ENCODE measurements around the gene TUT4. TPM values are rescaled to one million over a fixed set of nuclear protein-coding genes. Genes with fewer than 3 reads are reported as not detected.

The TUT4 gene
- total and polyA plus RNA-seq, 7 donors: 13.3 to 70.5 (median 50.3) TPM

- Histone ChIP-seq H3K4me3 (peak overlapping the region; percentile 91), H3K36me3 (ENCODE audit: insufficient read depth in 1 of 2, low read depth in 1 of 2) (no peaks in the 10 kb centered on the region), H3K9me3 (no peaks in the 10 kb centered on the region), H3K27ac (peak overlapping the region; percentile 92), H3K4me1 (peaks cover 42% of the 10 kb centered on the region), H3K27me3 (ENCODE audit: insufficient read depth in 3 of 3, low read length in 2 of 3) (no peaks in the 10 kb centered on the region)
- ATAC-seq (peak; percentile 55 to 79 (median 72)), DNase-seq (peak; percentile 30 to 65)
- WGBS, 3 donors: 0% methylated on average over 14 of the region's 14 CpGs
- intact Hi-C loops (cut with DNase I): loop anchor here (2.0 to 10.0 kb wide), 4 partner anchors 50 to 125 kb away; partner anchors contain the start of gene GPX7 (in 2 of the 2)
- TF ChIP-seq, protein P1, sequence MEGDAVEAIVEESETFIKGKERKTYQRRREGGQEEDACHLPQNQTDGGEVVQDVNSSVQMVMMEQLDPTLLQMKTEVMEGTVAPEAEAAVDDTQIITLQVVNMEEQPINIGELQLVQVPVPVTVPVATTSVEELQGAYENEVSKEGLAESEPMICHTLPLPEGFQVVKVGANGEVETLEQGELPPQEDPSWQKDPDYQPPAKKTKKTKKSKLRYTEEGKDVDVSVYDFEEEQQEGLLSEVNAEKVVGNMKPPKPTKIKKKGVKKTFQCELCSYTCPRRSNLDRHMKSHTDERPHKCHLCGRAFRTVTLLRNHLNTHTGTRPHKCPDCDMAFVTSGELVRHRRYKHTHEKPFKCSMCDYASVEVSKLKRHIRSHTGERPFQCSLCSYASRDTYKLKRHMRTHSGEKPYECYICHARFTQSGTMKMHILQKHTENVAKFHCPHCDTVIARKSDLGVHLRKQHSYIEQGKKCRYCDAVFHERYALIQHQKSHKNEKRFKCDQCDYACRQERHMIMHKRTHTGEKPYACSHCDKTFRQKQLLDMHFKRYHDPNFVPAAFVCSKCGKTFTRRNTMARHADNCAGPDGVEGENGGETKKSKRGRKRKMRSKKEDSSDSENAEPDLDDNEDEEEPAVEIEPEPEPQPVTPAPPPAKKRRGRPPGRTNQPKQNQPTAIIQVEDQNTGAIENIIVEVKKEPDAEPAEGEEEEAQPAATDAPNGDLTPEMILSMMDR (IDR thresholded peaks at IDR 0.05): no peak
Measured at GRCh38 chr1:52552236-52552504, 722 bp downstream of the TUT4 start.

GRCh38 chr1:52551507-52552235, 1.2 kb downstream of the TUT4 start:
- no peaks in the 10 kb centered on the region for H3K27me3 ChIP-seq (ENCODE audit: insufficient read depth in 3 of 3, low read length in 2 of 3)
- intact Hi-C loops (cut with DNase I): loop anchor here (2.0 to 10.0 kb wide), 4 partner anchors 51 to 126 kb away; partner anchors contain the start of gene GPX7 (in 2 of the 2)
- H3K4me3 ChIP-seq: peak overlapping the region; percentile 91
- TF ChIP-seq, protein P1 (IDR thresholded peaks at IDR 0.05): no peak
- no peak for ATAC-seq
- no peak for DNase-seq
- 8 to 12% (median 9%) methylated on average over 20 of the region's 20 CpGs for WGBS, 3 donors
- H3K9me3 ChIP-seq: no peaks in the 10 kb centered on the region
- H3K4me1 ChIP-seq: peaks cover 42% of the 10 kb centered on the region
- H3K27ac ChIP-seq: peak overlapping the region; percentile 92
- H3K36me3 ChIP-seq (ENCODE audit: insufficient read depth in 1 of 2, low read depth in 1 of 2): no peaks in the 10 kb centered on the region

GRCh38 chr1:52550447-52550846, 2.4 kb downstream of the TUT4 start:
- no peak for ATAC-seq
- H3K27me3 ChIP-seq (ENCODE audit: insufficient read depth in 3 of 3, low read length in 2 of 3): no peaks in the 10 kb centered on the region
- peak overlapping the region; percentile 31 for H3K27ac ChIP-seq
- H3K4me1 ChIP-seq: peaks cover 42% of the 10 kb centered on the region
- TF ChIP-seq, protein P1 (IDR thresholded peaks at IDR 0.05): no peak
- H3K9me3 ChIP-seq: no peaks in the 10 kb centered on the region
- intact Hi-C loops (cut with DNase I): loop anchor here (5.0 to 10.0 kb wide), 3 partner anchors 52 to 127 kb away; partner anchors contain the start of gene GPX7 (in 1 of the 2)
- no peaks in the 10 kb centered on the region for H3K36me3 ChIP-seq (ENCODE audit: insufficient read depth in 1 of 2, low read depth in 1 of 2)
- 51 to 79% (median 67%) methylated on average over 7 of the region's 7 CpGs for whole genome bisulfite sequencing, 3 donors
- no peak overlapping the region for H3K4me3 ChIP-seq
- DNase-seq: no peak

GRCh38 chr1:52549267-52549666, 3.6 kb downstream of the TUT4 start:
- ATAC-seq (no peak), DNase-seq (no peak)
- intact Hi-C loops (cut with DNase I): no loop called here
- TF ChIP-seq, protein P1 (IDR thresholded peaks at IDR 0.05): no peak
- H3K27ac ChIP-seq: no peak overlapping the region
- H3K27me3 ChIP-seq (ENCODE audit: insufficient read depth in 3 of 3, low read length in 2 of 3): no peaks in the 10 kb centered on the region
- H3K4me1 ChIP-seq: peaks cover 41% of the 10 kb centered on the region
- H3K4me3 ChIP-seq: no peak overlapping the region
- H3K36me3 ChIP-seq (ENCODE audit: insufficient read depth in 1 of 2, low read depth in 1 of 2): no peaks in the 10 kb centered on the region
- no peaks in the 10 kb centered on the region for H3K9me3 ChIP-seq

DNA sequence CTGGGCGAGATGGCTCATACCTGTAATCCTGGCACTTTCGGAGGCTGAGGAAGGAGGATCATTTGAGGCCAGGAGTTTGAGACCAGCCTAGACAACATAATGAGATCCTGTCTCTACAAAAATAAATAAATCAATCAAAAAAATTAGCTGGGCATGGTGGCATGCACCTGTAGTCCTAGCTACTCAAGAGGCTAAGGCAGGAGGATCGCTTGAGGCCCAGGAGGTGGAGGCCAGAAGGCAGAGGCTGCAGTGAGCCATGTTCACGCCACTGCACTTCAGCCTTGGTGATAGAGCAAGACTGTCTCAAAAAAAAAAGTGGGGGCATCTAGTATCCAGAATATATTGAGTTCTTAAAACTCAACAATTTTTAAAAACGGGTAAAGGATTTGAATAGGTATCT, 6.0 kb downstream of the TUT4 start:
- 96 to 99% (median 97%) methylated on average over 5 of the region's 5 CpGs for WGBS, 3 donors

More for the DNA sequence above, 6.0 kb downstream of the TUT4 start:
- no peak overlapping the region for H3K27ac ChIP-seq
- H3K27me3 ChIP-seq (ENCODE audit: insufficient read depth in 3 of 3, low read length in 2 of 3): no peaks in the 10 kb centered on the region
- no peak overlapping the region for H3K4me3 ChIP-seq
- TF ChIP-seq, protein P1 (IDR thresholded peaks at IDR 0.05): no peak
- H3K9me3 ChIP-seq: peaks cover 20% of the 10 kb centered on the region
- no peaks in the 10 kb centered on the region for H3K36me3 ChIP-seq (ENCODE audit: insufficient read depth in 1 of 2, low read depth in 1 of 2)
- ATAC-seq (no peak), DNase-seq (no peak)
- intact Hi-C loops (cut with DNase I): no loop called here
- H3K4me1 ChIP-seq: peaks cover 35% of the 10 kb centered on the region

Data from psoas muscle (tissue), 8 donors.